GM19438 (cell line): ENCODE data around the gene CCDC71L.

Experiments used
- ATAC-seq: cut with Tn5 transposase; IDR thresholded peaks from one replicate; pipeline ENCODE4 v1.9.1; 2021; ENCODE audit warnings: low read depth; ENCODE audit not compliant: unreplicated experiment

The CCDC71L gene

DNA sequence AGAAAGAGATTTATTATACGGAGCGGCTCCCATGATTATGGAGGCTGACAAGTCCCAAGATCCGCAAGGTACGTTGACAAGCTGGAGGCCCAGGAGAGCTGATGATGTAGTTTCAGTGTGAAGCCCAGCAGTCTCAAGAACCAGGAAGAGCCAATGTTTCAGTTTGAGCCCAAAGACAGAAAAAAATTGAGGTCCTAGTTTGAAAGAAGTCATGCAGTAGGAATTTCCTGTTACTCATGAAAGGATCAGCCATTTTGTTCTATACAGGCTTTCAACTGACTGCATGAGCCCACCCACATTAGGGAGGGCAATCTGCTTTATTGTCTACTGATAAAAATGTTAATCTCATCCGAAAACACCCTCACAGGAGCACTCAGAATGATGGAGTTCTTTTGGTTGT lies 51.5 kb downstream of the CCDC71L start:
- no peak for ATAC-seq

DNA sequence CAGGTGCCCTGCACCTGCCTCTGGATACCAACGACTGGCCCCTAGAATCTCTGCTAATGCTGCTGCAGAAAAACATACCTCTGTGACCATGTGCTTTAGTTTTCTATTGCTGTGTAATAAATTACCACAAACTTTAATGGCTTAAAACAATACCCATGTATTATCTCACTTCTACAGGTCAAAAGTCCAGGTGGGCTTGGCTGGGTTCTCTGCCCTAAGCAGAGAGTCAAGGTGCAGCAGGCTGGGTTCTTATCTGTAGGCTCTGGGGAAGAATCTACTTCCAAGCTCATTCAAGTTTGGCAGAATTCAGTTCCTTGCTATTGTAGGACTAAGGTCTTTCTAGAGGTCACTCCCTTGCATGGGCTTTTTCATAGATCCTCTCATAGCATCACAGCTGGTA lies 52.3 kb downstream of the CCDC71L start:
- no peak for ATAC-seq
